ENCODE measurements around the gene PXYLP1.

The PXYLP1 gene

DNA sequence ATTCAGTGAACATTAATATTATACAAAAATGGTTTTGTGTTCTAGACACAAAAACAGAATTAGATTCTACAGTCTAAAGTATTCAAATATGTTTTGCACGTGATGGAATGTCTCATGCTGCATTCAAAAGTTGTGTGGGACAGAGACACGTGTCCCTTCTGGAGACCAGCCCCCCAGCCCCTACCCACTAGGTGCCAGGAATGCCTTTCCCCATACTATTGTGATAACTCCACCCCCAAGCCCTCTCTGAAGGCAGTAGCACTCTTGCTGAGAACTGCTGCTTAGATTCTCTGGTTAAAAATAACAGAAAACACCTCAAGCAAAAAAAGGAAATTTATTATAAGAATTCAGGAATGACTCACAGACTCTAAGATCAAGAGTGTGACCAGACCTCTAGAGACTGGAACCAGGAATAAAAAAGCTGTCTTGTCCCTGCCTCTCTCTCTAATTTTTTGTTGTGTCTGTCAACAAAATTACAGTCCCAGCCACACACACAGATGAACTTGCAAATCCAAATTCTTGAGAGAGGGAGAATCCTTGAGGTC is 57.7 kb downstream of the PXYLP1 start:
- Histone ChIP-seq H2AFZ (ENCODE audit: low read length) (no peak overlapping the region), H3K4me3 (ENCODE audit: low read length, poor library complexity, severe bottlenecking) (no peak overlapping the region), H3K27me3 (ENCODE audit: insufficient read depth, low read length, poor library complexity, severe bottlenecking) (no peaks in the 10 kb centered on the region), H4K20me1 (ENCODE audit: insufficient read depth, low read length, poor library complexity, severe bottlenecking) (no peaks in the 10 kb centered on the region), H3F3A (ENCODE audit: low read depth) (no peaks in the 10 kb centered on the region), H3K36me3 (ENCODE audit: insufficient read depth, low read length) (peaks cover 78% of the 10 kb centered on the region), H3K9ac (ENCODE audit: low read depth, low read length, poor library complexity, severe bottlenecking) (no peak overlapping the region), H3K79me2 (ENCODE audit: insufficient read depth, low read length) (no peaks in the 10 kb centered on the region), H3K9me2 (replicated peaks; ENCODE audit: low read depth, low read length) (no peaks in the 10 kb centered on the region), H3K4me1 (ENCODE audit: insufficient read depth, low read length, poor library complexity, severe bottlenecking) (peaks cover 6% of the 10 kb centered on the region), H3K4me2 (ENCODE audit: low read depth, low read length, poor library complexity, severe bottlenecking) (no peak overlapping the region), H3K9me3 (ENCODE audit: insufficient read depth, low read depth, low read length) (no peaks in the 10 kb centered on the region)
- TF ChIP-seq, protein P1, sequence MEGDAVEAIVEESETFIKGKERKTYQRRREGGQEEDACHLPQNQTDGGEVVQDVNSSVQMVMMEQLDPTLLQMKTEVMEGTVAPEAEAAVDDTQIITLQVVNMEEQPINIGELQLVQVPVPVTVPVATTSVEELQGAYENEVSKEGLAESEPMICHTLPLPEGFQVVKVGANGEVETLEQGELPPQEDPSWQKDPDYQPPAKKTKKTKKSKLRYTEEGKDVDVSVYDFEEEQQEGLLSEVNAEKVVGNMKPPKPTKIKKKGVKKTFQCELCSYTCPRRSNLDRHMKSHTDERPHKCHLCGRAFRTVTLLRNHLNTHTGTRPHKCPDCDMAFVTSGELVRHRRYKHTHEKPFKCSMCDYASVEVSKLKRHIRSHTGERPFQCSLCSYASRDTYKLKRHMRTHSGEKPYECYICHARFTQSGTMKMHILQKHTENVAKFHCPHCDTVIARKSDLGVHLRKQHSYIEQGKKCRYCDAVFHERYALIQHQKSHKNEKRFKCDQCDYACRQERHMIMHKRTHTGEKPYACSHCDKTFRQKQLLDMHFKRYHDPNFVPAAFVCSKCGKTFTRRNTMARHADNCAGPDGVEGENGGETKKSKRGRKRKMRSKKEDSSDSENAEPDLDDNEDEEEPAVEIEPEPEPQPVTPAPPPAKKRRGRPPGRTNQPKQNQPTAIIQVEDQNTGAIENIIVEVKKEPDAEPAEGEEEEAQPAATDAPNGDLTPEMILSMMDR (conservative IDR thresholded peaks at IDR 0.05; ENCODE audit: low read length) = no peak
- TF ChIP-seq EZH2phosphoT487 (IDR thresholded peaks at IDR 0.05; ENCODE audit: borderline replicate concordance) = no peak

DNA sequence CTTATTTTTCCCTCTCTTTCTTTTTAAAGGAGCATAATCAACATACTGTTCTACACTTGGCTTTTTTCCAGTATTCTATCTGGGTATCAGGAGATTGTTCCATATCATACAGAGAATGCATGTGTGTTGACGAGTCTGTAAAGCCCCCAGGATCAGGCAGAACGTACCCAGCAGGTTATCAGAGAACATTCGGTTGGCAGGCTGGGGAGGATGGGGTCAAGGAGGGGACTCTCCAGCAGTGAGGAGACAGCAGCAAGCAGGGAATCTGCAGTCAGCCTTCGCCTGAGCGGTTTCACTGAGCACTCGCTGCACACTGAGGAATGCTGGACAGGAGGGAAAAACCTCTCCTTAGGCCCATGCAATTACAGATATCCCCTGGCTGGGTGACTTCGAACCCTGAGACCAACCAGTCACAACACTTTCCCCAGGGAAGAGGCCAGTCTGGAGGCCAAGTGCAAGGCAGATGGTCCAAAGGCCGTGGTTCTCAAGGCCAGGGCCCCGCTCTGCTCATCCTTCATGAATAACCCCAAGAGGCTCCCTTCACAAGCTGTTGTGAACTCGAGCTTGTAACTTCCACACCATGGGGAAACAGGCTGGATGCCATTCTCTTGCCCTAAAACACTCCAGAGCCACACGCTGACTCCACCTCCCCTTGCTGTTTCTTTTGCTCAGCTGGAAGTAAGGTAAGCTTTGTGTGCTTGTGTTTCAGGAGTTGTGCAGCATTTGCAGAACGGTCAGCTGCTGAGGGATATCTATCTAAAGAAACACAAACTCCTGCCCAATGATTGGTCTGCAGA is 60.1 kb downstream of the PXYLP1 start:
- Histone ChIP-seq H3K27me3 (ENCODE audit: insufficient read depth, low read length, poor library complexity, severe bottlenecking) (no peaks in the 10 kb centered on the region), H3K4me2 (ENCODE audit: low read depth, low read length, poor library complexity, severe bottlenecking) (no peak overlapping the region), H3K36me3 (ENCODE audit: insufficient read depth, low read length) (peaks cover 59% of the 10 kb centered on the region), H3K79me2 (ENCODE audit: insufficient read depth, low read length) (no peaks in the 10 kb centered on the region), H2AFZ (ENCODE audit: low read length) (no peak overlapping the region), H3F3A (ENCODE audit: low read depth) (no peaks in the 10 kb centered on the region), H3K4me3 (ENCODE audit: low read length, poor library complexity, severe bottlenecking) (no peak overlapping the region), H3K9ac (ENCODE audit: low read depth, low read length, poor library complexity, severe bottlenecking) (no peak overlapping the region), H3K9me3 (ENCODE audit: insufficient read depth, low read depth, low read length) (no peaks in the 10 kb centered on the region), H3K4me1 (ENCODE audit: insufficient read depth, low read length, poor library complexity, severe bottlenecking) (peaks cover 14% of the 10 kb centered on the region), H4K20me1 (ENCODE audit: insufficient read depth, low read length, poor library complexity, severe bottlenecking) (no peaks in the 10 kb centered on the region), H3K9me2 (replicated peaks; ENCODE audit: low read depth, low read length) (no peaks in the 10 kb centered on the region)
- TF ChIP-seq, protein P1 (conservative IDR thresholded peaks at IDR 0.05; ENCODE audit: low read length) = no peak
- TF ChIP-seq EZH2phosphoT487 (IDR thresholded peaks at IDR 0.05; ENCODE audit: borderline replicate concordance) = no peak

DNA sequence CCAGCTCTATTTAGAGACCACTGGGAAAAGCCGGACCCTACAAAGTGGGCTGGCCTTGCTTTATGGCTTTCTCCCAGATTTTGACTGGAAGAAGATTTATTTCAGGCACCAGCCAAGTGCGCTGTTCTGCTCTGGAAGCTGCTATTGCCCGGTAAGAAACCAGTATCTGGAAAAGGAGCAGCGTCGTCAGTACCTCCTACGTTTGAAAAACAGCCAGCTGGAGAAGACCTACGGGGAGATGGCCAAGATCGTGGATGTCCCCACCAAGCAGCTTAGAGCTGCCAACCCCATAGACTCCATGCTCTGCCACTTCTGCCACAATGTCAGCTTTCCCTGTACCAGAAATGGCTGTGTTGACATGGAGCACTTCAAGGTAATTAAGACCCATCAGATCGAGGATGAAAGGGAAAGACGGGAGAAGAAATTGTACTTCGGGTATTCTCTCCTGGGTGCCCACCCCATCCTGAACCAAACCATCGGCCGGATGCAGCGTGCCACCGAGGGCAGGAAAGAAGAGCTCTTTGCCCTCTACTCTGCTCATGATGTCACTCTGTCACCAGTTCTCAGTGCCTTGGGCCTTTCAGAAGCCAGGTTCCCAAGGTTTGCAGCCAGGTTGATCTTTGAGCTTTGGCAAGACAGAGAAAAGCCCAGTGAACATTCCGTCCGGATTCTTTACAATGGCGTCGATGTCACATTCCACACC is 60.9 kb downstream of the PXYLP1 start:
- H3K9ac ChIP-seq (ENCODE audit: low read depth, low read length, poor library complexity, severe bottlenecking) = no peak overlapping the region
- H3K9me3 ChIP-seq (ENCODE audit: insufficient read depth, low read depth, low read length) = no peaks in the 10 kb centered on the region
- H2AFZ ChIP-seq (ENCODE audit: low read length) = no peak overlapping the region
- H4K20me1 ChIP-seq (ENCODE audit: insufficient read depth, low read length, poor library complexity, severe bottlenecking) = no peaks in the 10 kb centered on the region
- no peaks in the 10 kb centered on the region for H3K79me2 ChIP-seq (ENCODE audit: insufficient read depth, low read length)
- H3K4me3 ChIP-seq (ENCODE audit: low read length, poor library complexity, severe bottlenecking) = no peak overlapping the region
- no peaks in the 10 kb centered on the region for H3K9me2 ChIP-seq (replicated peaks; ENCODE audit: low read depth, low read length)
- peaks cover 51% of the 10 kb centered on the region for H3K36me3 ChIP-seq (ENCODE audit: insufficient read depth, low read length)
- H3K4me1 ChIP-seq (ENCODE audit: insufficient read depth, low read length, poor library complexity, severe bottlenecking) = peaks cover 14% of the 10 kb centered on the region
- TF ChIP-seq, protein P1 (conservative IDR thresholded peaks at IDR 0.05; ENCODE audit: low read length) = no peak
- no peak for TF ChIP-seq EZH2phosphoT487 (IDR thresholded peaks at IDR 0.05; ENCODE audit: borderline replicate concordance)
- no peaks in the 10 kb centered on the region for H3K27me3 ChIP-seq (ENCODE audit: insufficient read depth, low read length, poor library complexity, severe bottlenecking)
- H3F3A ChIP-seq (ENCODE audit: low read depth) = no peaks in the 10 kb centered on the region
- no peak overlapping the region for H3K4me2 ChIP-seq (ENCODE audit: low read depth, low read length, poor library complexity, severe bottlenecking)

Measured in Loucy (cell line).